Measurements from ENCODE around the gene NFYC. TPM values are rescaled to one million over a fixed set of nuclear protein-coding genes. Genes with fewer than 3 reads are reported as not detected.

NFYC gene
- total RNA-seq, 1 experiment from 2014 or later: 61.6 TPM

- H3K9me3 ChIP-seq: no peaks in the 10 kb centered on the region
- ChIA-PET CTCF (no interaction called here), POLR2A (no interaction called here)
- Mint-ChIP-seq H3K4me1 (ENCODE audit: low read depth, unreplicated experiment) (no peaks in the 10 kb centered on the region), H3K9me3 (ENCODE audit: unreplicated experiment) (no peaks in the 10 kb centered on the region), H3K4me3 (ENCODE audit: unreplicated experiment) (no peak overlapping the region), H3K36me3 (ENCODE audit: insufficient read depth, unreplicated experiment) (no peaks in the 10 kb centered on the region), H3K27ac (ENCODE audit: unreplicated experiment) (no peak overlapping the region), H3K27me3 (ENCODE audit: insufficient read depth, unreplicated experiment) (no peaks in the 10 kb centered on the region)
- no peaks in the 10 kb centered on the region for H3K27me3 ChIP-seq (replicated peaks; ENCODE audit: control insufficient read depth, insufficient read depth, low read length)
- H3K36me3 ChIP-seq (ENCODE audit: control insufficient read depth, insufficient read depth, low read length): no peaks in the 10 kb centered on the region
- intact Hi-C loops (cut with micrococcal nuclease; ENCODE audit: unreplicated experiment): no loop called here
- no peak for DNase-seq
- H3K4me1 ChIP-seq: no peaks in the 10 kb centered on the region
- no peak overlapping the region for H3K4me3 ChIP-seq (ENCODE audit: low read depth, low read length)
- no TSS peak for BruUV-seq (replicated peaks)
- TF ChIP-seq, protein P1, sequence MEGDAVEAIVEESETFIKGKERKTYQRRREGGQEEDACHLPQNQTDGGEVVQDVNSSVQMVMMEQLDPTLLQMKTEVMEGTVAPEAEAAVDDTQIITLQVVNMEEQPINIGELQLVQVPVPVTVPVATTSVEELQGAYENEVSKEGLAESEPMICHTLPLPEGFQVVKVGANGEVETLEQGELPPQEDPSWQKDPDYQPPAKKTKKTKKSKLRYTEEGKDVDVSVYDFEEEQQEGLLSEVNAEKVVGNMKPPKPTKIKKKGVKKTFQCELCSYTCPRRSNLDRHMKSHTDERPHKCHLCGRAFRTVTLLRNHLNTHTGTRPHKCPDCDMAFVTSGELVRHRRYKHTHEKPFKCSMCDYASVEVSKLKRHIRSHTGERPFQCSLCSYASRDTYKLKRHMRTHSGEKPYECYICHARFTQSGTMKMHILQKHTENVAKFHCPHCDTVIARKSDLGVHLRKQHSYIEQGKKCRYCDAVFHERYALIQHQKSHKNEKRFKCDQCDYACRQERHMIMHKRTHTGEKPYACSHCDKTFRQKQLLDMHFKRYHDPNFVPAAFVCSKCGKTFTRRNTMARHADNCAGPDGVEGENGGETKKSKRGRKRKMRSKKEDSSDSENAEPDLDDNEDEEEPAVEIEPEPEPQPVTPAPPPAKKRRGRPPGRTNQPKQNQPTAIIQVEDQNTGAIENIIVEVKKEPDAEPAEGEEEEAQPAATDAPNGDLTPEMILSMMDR (IDR thresholded peaks at IDR 0.05; ENCODE audit: insufficient read depth in 1 of 2, low read depth in 1 of 2, low read length in 1 of 2, severe bottlenecking in 1 of 2, unreplicated experiment in 1 of 2): no peak
Measured at GRCh38 chr1:40662151-40662550, 29.4 kb upstream of the NFYC start.

DNA sequence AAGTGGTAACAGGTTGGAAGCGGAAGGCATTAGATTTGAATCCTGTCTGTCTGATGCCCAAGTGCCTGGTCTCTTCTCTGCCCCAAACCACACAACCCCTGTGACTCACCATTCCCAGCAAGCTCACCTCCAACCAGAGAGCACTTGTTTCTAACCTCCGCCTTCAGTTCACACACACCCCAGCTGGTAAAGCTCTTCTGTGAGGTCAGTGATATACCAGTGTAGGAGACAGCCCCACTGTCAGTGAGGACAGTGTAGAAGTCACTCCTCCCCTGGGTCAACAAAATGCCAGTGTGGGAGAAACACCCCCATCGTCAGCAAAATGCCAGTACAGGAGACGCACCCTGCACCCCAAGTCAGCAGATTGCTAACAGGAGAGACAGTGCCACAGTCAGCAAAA is 28.6 kb upstream of the NFYC start:
- no peaks in the 10 kb centered on the region for H3K36me3 ChIP-seq (ENCODE audit: control insufficient read depth, insufficient read depth, low read length)
- no peak overlapping the region for H3K4me3 ChIP-seq (ENCODE audit: low read depth, low read length)
- Mint-ChIP-seq H3K27ac (ENCODE audit: unreplicated experiment) (no peak overlapping the region), H3K9me3 (ENCODE audit: unreplicated experiment) (no peaks in the 10 kb centered on the region), H3K27me3 (ENCODE audit: insufficient read depth, unreplicated experiment) (no peaks in the 10 kb centered on the region), H3K36me3 (ENCODE audit: insufficient read depth, unreplicated experiment) (no peaks in the 10 kb centered on the region), H3K4me3 (ENCODE audit: unreplicated experiment) (no peak overlapping the region), H3K4me1 (ENCODE audit: low read depth, unreplicated experiment) (no peaks in the 10 kb centered on the region)
- H3K4me1 ChIP-seq: no peaks in the 10 kb centered on the region
- intact Hi-C loops (cut with micrococcal nuclease; ENCODE audit: unreplicated experiment): no loop called here
- H3K9me3 ChIP-seq: no peaks in the 10 kb centered on the region
- DNase-seq: no peak
- POLR2A ChIA-PET: no interaction called here
- TF ChIP-seq, protein P1 (IDR thresholded peaks at IDR 0.05; ENCODE audit: insufficient read depth in 1 of 2, low read depth in 1 of 2, low read length in 1 of 2, severe bottlenecking in 1 of 2, unreplicated experiment in 1 of 2): no peak
- H3K27me3 ChIP-seq (replicated peaks; ENCODE audit: control insufficient read depth, insufficient read depth, low read length): no peaks in the 10 kb centered on the region
- no TSS peak for BruUV-seq (replicated peaks)
- CTCF ChIA-PET: no interaction called here

- H3K36me3 ChIP-seq (ENCODE audit: control insufficient read depth, insufficient read depth, low read length): no peaks in the 10 kb centered on the region
- no peaks in the 10 kb centered on the region for H3K4me1 ChIP-seq
- H3K27me3 ChIP-seq (replicated peaks; ENCODE audit: control insufficient read depth, insufficient read depth, low read length): no peaks in the 10 kb centered on the region
- H3K9me3 ChIP-seq: no peaks in the 10 kb centered on the region
- no peak overlapping the region for H3K27ac Mint-ChIP-seq (ENCODE audit: unreplicated experiment)
- intact Hi-C loops (cut with micrococcal nuclease; ENCODE audit: unreplicated experiment): no loop called here
- no peak for DNase-seq
- no peak overlapping the region for H3K4me3 ChIP-seq (ENCODE audit: low read depth, low read length)
- H3K9me3 Mint-ChIP-seq (ENCODE audit: unreplicated experiment): no peaks in the 10 kb centered on the region
- CTCF ChIA-PET: no interaction called here
- TF ChIP-seq, protein P1 (IDR thresholded peaks at IDR 0.05; ENCODE audit: insufficient read depth in 1 of 2, low read depth in 1 of 2, low read length in 1 of 2, severe bottlenecking in 1 of 2, unreplicated experiment in 1 of 2): no peak
- no TSS peak for BruUV-seq (replicated peaks)
- H3K4me1 Mint-ChIP-seq (ENCODE audit: low read depth, unreplicated experiment): no peaks in the 10 kb centered on the region
- H3K27me3 Mint-ChIP-seq (ENCODE audit: insufficient read depth, unreplicated experiment): no peaks in the 10 kb centered on the region
- H3K4me3 Mint-ChIP-seq (ENCODE audit: unreplicated experiment): no peak overlapping the region
- POLR2A ChIA-PET: no interaction called here
- H3K36me3 Mint-ChIP-seq (ENCODE audit: insufficient read depth, unreplicated experiment): no peaks in the 10 kb centered on the region
Measured at GRCh38 chr1:40663324-40664166, 28.0 kb upstream of the NFYC start.

Measured in Caco-2 (cell line).